ENCODE measurements around the gene PLCD3.

The PLCD3 gene

DNA sequence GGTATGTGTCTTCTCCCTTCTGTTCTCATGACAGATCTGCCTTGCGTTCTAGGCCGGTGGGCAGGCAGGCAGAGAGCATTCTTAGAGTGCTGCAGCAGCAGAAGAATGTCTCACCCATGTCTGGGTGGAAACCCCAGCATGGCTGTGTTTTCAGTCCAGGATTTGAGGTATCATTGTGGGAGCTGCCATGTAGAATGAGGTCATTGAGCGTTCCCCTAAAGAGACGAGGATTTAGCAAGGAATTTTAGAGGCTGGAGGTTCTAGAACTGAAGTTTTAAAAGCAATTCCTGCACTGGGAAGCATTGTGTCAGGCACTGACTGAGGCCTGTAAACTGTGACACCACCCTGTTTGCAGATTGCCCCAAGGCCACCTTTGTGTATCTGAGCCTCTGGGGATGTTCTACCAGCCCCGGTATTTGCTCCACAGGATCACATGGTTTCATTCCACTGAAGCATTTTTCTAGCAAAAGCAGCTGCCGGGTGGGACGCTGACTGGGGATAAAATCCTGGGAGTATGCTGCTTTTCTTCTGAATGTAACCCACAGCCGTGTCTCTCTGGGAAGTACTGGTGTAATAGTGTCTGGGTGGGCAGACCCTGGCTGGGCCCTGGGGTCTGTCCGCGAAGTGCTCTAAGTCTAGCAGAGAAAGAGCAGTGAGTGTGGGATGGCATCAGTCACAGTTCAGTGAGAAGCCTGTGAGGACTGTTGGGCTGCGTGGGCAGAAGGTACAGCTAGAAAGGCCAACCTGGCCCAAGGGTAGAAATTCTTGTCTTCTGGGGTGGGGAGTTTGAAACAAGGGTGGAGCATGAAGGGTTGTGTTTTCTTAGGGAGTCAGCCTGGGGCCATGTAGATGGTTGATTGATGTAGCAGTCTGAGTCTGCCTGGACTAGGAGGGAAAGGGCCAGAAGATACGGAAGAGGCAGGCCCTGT is 30.2 kb downstream of the PLCD3 start:
- no peak for DNase-seq (ENCODE audit: low read depth)

DNA sequence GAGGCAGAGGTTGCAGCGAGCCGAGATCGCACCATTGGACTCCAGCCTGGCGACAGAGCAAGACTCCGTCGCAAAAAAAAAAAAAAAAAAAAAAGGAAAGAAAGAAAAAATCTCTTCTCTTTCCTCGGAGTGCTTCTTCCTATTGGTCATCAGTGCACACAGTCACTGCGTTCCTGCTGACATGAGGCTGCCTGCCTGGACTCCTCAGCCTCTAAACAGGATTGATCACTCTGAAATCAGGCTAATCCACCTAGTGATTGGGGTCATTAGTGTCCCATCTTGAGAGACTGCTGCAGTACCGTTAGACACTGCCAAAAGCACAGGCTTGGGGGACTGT is 30.8 kb downstream of the PLCD3 start:
- no peak for DNase-seq (ENCODE audit: low read depth)

DNA sequence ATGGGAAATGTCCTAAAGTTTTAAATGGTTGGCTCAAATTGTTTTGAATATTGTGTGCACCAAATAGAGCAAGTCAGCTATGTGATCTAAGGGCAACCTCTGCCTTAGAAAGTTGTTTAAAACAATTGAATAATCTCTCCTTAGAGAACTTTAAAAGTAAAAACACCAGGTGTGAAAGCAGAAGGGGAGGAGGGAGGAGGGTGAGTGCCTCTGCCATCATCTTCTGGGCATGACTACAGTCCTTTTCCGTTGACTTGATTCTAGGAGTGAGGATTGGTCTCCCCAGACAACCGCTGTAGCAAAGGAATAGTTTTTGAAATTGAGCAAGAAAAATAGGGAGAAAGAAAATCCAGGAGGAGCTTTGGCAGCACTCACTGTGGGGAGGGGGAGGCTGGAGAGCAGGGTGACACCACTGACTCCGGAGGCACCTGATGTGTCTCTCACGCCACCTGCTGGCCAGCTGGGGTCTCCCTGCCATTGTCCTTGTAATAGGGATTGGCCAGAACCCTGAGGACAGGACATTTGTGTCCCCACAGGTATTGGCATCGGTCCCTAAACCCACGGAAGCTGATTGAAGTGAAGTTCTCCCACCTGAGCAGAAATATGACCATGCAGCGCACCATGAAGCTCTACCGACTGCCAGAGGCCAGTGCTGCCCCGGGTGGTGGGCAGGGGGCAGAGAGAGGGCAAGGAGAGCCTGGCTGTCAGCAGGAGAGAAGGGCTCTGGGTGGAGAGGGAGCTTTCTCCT is 33.3 kb downstream of the PLCD3 start:
- DNase-seq (ENCODE audit: low read depth): peak; percentile 65

DNA sequence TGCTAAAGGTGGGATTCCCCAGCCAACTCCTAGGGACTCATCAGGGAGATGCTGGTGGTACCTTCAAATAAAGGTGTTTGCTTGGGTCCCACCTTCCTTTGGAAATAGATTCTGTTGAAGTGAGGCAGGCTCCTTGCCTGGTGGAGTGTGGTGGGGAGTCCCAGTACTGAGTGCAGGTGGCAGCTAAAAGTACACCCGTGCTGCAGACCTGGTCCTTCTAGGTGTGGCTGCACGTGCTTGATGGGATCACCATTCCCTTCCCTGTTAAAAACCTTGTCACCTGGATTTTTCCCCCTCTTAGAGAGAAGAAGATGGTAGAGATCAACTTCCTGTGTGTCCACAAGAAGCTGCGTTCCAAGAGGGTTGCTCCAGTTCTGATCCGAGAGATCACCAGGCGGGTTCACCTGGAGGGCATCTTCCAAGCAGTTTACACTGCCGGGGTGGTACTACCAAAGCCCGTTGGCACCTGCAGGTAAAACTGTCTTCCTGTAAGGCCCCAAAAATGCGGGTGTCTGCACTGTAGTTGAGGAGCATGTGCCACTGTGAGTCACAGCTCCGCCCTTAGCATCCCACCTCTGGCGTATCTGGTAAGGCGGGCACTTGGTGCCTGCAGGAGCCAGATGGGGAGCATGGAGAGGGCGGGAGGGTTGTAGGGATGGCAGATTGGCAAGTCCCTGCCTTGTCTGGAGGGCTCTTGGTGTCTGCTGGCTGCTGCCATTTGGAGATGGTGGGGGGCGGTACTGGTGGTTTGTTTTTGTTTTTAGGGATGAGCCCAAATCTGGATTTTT is 34.0 kb downstream of the PLCD3 start:
- DNase-seq (ENCODE audit: low read depth): no peak

DNA sequence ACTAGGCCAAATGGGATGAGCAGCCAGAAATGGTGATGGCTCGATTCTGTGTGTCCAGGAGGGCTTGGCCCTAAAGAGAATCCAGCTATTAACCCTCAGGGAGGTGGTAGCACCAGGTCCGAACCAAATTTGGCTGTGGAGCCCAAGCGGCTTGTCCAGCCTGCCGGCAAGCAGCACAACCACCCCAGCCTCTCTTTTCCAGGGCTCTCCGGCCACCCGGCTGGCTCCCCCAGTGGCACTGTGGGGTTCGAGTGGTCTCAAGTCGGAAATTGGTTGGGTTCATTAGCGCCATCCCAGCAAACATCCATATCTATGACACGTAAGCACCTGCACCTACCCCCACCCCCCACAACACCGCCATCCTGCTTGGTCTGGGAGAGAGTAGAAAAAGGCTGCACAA is 35.4 kb downstream of the PLCD3 start:
- DNase-seq (ENCODE audit: low read depth): no peak

DNA sequence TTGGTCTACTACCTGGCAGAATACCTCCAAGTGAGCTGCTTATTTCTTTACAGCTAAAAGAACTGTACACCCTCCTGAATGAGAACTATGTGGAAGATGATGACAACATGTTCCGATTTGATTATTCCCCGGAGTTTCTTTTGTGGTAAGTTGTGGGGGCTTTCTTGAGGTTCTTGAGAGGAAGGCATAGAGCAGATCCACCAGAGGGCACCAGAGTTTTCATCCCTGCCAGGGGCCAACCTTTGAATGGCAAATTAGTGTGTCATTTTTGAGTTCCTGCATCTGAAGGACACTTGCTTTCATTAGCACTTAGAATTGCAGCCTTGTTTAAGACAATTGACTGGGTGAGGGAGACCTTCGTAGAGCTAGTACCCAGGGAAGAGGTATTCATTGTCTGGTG is 36.2 kb downstream of the PLCD3 start:
- no peak for DNase-seq (ENCODE audit: low read depth)

DNA sequence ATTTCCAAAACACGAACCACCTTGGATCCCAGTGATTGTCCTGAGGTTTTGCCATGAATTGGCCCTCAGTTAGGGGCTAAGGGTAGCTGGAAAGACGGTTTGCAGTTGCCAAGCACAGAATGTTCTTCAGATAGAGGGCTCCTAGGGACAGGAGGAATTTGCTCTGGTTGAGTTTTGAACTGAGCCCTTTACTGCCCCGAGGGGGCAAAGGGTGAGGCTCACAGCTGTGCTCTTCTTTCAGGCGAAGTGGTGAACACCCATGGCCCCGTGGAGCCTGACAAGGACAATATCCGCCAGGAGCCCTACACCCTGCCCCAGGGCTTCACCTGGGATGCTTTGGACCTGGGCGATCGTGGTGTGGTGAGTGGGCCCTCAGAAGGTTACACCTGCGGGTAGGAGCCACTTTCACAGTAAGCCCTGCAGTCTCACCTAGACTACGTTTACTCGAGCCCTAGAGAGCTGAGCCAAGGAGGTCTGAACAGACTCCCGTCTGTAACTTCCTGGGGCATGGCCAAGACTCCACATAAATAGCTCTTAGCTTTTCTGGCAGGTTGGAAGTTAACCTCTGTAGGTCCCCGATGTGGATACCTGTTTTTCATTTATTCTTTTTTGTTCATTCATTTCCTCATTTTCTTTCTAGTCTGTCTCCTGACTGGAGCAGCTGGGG is 38.7 kb downstream of the PLCD3 start:
- no peak for DNase-seq (ENCODE audit: low read depth)

DNA sequence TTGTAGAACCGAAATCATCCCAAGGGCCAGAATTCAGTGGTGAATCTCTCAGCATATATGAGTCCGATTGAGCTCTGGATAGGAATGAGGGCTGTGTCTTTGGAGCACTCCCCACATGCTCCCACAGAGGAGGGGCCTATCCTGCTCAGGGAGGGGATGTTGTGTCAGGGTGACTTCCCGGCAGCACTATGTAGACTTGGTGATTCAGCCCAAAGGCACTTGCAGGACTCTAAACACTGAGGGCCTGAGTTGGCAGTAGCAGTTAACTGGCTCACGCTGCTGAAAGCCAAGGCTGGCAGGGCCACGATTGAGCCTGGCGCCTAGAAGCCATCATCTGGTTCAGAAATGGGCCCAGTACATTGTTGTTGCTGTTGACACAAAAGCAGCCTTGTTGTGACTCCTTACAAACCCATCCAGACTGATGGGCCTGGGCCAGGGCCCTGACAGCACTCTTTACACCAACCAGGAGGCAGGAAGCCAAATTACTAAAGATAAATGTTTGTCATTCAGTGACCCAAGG is 39.3 kb downstream of the PLCD3 start:
- peak; percentile 98 for DNase-seq (ENCODE audit: low read depth)

DNA sequence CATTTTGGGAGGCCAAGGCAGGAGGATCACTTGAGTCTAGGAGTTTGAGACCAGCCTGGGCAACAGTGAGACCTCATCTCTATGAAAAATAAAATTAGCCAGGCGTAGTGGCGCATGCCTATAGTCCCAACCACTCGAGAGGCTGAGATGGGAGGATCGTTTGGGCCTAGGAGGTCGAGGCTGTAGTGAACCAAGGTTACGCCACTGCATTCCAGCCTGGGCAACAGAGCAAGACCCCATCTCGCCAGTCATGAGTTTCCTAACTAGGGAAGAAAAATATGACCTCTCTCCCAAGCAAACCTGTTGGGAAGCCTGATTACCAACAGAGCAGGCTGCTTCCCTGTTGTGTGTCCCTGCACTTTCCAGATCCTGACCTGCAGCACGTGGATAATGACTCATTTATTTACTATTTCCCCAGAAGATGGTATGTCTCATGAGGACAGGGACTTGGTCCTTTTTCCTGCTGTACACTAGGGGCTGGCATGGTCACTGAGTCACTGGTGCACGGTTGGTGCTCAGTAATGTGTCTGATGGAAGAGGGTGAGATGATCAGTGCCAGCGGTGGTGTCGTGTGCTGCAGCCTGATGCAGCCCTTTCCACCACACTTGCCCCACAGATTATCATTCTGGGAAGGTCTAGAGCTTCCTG is 40.4 kb downstream of the PLCD3 start:
- DNase-seq (ENCODE audit: low read depth): no peak

DNA sequence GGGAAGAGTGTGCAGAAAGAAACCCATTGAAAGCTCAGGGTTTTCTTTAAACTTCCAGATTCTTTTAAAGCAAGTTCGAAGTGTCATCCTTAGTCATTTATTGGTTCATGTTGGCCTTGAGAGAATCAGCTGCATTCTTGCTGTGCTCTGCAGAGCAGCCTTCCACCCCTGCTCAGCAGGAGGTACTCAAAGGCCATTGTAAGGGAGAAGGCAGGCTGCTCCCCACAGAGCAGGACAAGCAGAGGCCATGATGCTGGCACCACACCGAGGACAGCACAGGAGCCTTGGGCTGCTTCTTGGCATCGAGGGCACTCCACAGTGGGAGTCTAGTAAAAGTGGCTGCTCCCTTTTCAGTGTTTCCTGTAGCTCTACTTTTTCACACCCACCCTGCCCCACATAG is 41.6 kb downstream of the PLCD3 start:
- DNase-seq (ENCODE audit: low read depth): no peak

DNA sequence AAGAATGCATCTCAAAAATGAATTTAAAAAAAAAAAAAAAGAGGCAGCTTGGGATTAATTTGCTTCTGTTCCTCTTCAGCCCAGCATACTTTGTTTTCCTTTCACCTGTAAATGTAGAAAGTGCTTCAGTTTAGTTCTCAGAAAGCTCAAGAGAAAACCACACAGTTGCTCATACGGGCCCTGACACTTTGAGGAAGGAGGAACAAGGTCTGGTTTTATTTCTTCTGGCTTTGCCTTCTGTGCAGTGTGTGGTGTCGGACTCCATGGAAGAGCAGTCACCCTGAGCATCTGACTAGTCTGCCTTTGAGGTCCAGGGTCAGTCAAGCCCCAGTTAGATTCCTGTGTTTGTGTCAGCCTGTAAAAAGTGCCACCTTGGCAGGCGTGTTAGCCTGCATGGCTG is 43.6 kb downstream of the PLCD3 start:
- no peak for DNase-seq (ENCODE audit: low read depth)

DNA sequence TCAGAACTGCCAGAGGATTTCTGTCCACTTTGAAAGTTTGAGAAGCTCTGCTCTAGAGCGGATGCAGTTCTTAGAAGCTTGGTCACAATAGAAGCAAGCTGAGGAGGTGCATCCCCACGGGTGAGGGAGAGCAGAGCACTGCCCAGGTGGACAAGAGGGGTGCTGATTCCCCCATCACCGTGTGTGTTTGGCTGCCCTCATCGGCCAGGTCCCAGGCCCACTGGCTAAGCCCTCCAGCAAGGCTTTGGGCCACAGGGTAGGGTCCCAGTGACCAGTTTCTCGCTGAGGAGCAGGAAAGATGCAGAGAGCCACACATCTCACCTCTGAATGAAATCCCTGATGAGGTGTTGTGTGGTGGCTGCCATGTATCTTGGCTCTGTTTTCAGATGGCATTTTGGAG is 44.3 kb downstream of the PLCD3 start:
- DNase-seq (ENCODE audit: low read depth): no peak

DNA sequence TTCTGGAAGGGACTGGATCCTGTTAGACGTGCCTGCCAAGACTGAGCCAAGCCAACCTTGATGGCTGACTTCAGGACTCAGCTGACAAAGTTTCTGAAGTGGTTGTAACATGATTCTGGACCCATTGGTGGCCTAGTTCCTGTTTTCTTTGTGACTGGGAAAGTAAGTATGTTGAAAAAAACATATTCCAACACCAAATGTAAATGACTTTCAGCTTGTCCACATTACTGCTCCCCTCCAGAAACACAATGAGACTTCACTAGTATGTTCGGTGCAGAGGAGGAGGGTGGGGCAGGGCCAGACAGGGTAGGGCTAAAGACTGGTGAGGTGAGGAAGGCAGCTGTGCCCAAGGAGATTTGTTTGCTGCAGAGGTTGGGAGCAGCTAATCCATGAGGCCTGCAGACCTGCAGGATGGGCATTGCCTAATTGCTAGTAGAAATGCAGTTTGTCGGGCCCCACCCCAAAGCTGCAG is 44.8 kb downstream of the PLCD3 start:
- DNase-seq (ENCODE audit: low read depth): no peak

DNA sequence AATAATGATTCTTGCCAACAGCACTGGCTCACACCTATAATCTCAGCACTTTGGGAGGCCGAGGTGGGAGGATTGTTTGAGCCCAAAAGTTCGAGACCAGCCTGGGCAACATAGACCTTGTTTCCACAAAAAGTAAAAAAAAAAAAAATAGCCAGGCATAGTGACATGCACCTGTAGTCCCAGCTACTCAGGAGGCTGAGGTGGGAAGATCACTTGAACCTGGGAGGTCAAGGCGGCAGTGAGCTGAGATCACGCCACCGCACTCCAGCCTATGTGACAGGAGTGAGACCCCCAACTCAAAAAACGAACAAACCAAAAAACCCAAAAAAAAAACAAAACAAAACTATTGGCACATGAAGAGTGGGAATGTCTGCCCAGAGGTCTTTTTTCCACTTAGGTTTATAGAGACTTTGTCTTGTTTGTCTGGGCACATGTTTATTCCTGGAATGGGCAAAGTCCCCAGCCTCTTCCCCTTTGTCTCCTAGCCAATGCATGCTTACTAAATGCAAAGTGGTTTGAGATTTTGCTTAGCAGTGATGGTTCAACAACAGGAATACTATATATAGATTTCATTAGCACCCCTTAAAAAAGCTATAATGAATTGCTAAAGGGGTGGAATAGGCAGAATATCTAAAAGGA is 45.3 kb downstream of the PLCD3 start:
- no peak for DNase-seq (ENCODE audit: low read depth)

DNA sequence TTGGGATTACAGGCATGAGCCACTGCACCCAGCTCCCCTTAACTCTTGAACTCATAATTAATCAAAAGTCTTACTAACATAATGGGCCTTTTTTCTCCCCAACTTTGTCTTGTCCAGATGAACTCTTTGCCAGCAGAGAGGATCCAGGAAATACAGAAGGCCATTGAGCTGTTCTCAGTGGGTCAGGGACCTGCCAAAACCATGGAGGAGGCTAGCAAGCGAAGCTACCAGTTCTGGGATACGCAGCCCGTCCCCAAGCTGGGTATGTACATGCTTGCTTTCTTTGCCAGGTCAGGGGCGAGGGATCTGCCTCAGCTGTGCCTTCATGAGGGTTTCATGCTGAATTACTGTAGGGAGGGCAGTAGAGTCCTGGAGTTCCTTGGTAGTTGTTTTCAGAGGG is 45.9 kb downstream of the PLCD3 start:
- no peak for DNase-seq (ENCODE audit: low read depth)

DNA sequence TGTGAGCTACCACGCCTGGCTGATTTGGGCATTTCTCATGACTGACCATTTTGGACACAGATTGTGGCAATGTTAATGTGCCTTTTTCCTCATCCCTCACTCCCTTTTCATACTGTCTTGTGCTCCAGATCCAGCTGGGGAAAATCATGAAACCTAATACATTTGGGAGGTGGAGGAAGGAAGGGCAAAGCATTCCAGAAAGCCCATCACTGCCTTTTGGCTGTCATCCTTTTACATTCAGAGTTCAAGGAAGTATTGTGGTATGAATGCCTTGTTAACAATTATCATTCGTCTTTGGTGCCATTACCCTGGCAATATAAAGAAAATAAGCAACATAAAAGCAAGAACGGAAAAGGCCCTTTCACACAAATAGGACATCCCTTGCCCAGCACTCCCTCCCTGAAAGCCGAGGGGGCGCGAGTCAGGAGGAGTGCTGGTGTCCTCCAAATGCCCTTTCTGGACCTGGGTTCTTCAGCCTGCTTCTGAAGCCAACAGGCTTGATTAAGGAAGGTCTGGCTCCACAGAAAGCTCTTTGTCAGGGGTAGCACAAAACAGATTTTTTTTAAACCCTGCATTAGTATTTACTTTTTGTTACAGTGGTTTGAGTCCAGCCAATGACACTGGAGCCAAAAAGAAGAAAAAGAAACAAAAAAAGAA is 51.1 kb downstream of the PLCD3 start:
- no peak for DNase-seq (ENCODE audit: low read depth)

DNA sequence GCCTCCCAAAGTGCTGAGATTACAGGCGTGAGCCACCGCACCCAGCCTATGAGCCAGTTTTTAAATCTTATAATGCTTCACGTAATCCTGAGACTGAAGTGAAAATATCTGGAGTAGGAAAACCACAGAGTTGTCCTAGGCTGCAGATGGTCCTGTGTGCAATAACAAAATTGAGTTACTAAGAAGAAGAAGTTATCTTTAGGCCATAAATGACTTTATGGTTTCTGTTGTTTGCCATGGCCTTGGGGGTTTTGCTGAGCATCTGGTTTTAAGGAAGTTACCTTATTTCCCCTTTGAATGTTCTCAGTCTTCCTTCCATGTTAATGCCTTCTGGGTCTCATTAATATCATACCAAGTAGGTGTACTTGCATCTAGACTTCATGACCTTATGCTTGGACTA is 54.7 kb downstream of the PLCD3 start:
- no peak for DNase-seq (ENCODE audit: low read depth)

DNA sequence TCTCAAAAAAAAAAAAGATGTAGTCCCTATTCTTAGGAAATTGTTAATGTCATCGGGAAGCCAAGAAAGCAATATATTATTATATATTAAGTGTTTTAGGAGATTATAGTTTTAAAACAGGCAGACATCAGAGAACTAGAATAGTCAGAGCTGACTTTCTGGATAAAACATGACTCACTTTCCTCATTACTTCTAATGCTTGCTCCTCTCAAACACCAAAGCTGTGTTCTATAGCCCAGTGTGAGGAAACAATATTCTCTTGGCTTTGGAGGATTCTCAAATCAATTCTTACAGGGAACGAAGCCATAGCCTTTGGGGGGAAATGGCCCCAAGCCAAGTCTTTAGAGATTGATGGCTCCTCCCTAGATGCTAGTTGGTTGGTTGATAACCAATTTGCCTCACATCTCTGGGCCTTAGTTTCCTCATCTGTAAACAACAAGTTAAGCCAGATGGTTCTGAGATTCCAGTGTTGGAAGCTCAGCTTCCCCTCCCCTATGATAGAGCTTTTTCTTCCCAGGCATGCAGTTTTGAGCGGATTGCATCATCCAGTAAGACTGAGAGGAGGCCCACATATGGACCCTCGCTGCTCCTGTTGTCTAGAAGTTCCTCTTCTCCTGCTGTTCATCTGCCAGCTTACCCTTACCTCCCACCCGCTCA is 58.8 kb downstream of the PLCD3 start:
- peak; percentile 97 for DNase-seq (ENCODE audit: low read depth)

DNA sequence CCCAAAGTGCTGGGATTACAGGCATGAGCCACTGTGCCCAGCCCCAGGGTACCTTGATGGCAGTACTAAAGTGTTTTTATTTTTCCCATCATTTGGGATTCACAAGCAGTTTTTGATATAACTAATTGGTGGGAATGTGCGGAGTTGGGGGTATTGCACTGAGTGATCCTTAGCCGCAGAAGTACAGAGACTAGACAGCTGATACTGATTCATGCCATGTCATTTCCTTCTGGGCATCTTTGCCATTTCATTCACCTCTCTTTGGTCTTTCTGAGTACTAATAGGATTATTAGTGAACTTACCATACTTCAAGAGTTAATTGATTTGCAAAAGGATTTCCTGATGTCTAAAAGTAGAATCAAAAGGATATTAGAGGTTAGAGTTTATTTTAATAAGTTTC is 61.5 kb downstream of the PLCD3 start:
- no peak for DNase-seq (ENCODE audit: low read depth)

DNA sequence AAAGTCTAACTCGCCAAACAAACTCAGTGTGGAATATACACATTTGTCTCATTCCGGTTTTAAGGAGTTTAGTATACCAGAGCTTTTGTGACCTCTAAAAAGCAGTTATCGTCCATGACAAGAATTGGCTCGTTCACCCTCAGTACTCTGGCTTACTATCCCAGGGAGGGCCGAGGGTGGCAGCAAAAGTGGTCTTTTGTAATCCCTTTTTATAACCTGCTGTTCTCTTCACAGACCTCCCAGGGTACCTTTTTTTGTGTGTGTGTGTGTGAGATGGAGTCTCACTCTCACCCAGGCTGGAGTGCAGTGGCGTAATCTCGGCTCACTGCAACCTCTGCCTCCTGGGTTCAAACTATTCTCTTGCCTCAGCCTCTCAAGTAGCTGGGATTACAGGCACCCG is 62.3 kb downstream of the PLCD3 start:
- DNase-seq (ENCODE audit: low read depth): no peak

Data from fibroblast of the conjunctiva (primary cell).